Measurements from ENCODE around the gene ZSWIM3. TPM values are rescaled to one million over a fixed set of nuclear protein-coding genes. Genes with fewer than 3 reads are reported as not detected.
A peak's percentile ranks its signal among the peaks of the same experiment; 100 is the strongest.

The ZSWIM3 gene
- total RNA-seq, 1 donor from 2014 or later = 5.9 TPM

- DNase-seq (ENCODE audit: low read depth) = no peak
These were observed 52.6 kb downstream of the ZSWIM3 start for GRCh38 chr20:45909817-45910669.

- peak; percentile 97 for DNase-seq (ENCODE audit: low read depth)
These were observed 53.5 kb downstream of the ZSWIM3 start for GRCh38 chr20:45910670-45911485.

DNA sequence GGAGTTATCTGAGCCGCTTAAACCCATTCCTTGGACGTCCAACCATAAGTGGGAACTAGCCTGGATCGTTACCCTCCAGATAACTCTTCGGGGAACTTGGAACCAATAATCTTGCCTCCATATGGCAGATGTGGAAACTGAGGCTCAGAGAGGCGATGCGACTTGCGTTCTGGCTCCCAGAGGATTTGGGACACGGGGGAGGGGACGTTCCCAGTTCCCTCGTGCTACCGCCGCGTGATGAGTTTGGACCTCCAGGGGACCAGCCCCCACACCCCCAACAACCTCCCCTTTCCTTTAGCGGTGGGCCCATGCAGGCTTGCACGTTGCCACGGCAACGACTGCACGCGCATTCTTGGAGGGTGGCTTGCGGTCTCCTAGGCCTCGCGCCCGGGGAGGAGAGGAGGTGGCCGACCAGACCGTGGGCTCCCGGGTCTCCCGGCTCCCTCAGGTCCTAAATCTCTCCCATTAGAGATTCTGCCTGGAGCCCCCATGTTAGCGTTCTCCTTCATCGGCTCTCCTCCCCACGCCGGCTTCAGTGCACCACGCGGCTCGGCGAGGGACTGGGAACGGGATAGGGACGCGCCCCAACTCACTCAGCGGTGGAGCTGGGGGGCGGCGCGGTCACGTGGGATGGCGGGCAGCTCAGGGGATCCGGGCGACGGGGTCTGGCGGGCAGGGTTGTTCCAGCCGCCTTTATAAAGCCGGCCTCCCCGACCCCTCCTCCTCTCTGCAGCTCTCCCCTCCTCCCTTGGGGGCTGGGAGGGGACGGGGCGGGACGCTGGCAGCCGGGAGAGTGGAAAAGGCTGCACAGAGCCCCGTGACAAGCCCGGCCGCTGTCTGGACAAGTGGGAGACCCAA lies 54.3 kb downstream of the ZSWIM3 start, which contains the start of gene PLTP:
Gene PLTP (minus strand): TSS at position 670 of the 858 bp plus-strand sequence. CDS start 703 bp downstream, outside the sequence.
- DNase-seq (ENCODE audit: low read depth) = peak; percentile 41

DNA sequence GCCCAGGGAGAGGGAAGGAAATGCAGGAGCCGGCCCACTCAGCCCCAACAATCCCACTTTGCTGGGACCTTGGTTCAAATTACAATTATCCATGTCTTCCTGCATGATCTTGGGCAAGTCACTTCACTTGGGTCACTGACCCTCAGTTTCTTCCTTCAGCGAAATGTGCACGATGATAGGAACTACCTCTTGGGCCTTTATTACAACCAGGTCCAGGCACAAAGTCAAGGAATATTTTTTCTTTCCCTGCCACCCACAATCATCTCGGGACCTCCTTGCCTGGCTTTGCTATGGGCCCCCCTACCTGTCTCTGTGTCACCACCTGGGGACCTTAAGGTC lies 54.9 kb downstream of the ZSWIM3 start:
- DNase-seq (ENCODE audit: low read depth) = no peak

DNA sequence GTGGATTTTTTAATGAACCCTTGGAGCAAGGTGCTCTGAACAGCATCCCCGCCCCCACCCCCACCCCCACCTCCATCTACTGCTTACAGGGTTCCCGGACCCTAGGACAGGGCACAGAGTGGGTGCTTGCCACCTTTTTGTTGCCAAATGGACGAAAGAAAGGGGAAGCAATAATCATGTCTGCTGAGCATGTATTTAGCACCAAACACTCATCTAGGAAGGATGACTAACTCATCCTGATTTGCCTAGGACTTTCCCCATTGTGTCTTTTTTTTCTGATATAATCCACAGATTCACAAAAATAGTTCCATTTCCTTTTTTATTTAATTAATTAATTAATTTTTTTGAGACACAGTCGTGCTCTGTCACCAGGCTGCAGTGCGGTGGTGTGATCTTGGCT lies 55.7 kb downstream of the ZSWIM3 start:
- no peak for DNase-seq (ENCODE audit: low read depth)

DNA sequence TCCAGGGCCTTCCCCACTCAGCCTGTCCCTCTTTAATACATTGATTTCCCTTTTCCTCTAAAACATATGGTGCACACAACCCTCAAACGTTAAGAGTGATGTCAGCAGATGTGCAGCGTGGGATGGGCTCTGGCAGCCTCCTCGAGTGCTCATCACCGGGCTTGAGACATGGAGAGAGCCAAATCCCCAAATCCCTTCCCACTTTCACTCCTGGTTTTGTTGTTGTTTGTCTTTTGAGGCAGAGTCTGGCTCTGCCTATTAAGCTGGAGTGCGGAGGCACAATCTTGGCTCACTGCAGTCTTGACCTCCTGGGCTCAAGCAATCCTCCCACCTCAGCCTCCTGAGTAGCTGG lies 60.4 kb downstream of the ZSWIM3 start:
- DNase-seq (ENCODE audit: low read depth) = no peak

DNA sequence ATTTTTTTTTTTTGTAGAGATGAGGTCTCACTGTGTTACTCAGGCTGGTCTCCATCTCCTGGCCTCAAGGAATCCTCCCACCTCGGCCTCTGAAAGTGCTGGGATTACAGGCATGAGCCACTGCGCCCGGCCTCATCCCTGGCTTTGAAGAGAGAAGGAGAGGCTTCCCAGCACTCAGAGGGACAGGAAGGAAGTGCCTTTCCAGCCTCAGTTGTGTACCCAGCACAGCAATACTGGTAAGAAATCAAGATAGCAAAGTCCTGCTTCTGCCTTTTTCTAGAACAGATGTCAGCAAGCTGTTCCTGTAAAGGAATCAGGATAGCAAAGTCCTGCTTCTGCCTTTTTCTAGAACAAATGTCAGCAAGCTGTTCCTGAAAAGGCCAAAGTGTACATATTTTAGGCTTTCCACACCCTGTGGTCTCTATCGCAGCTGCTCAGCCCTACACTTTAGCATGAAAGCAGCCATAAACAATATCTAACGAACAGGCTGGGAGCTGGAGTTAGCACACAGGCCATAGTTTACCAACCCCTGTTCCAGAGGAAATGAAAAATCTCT lies 60.8 kb downstream of the ZSWIM3 start:
- DNase-seq (ENCODE audit: low read depth) = no peak

DNA sequence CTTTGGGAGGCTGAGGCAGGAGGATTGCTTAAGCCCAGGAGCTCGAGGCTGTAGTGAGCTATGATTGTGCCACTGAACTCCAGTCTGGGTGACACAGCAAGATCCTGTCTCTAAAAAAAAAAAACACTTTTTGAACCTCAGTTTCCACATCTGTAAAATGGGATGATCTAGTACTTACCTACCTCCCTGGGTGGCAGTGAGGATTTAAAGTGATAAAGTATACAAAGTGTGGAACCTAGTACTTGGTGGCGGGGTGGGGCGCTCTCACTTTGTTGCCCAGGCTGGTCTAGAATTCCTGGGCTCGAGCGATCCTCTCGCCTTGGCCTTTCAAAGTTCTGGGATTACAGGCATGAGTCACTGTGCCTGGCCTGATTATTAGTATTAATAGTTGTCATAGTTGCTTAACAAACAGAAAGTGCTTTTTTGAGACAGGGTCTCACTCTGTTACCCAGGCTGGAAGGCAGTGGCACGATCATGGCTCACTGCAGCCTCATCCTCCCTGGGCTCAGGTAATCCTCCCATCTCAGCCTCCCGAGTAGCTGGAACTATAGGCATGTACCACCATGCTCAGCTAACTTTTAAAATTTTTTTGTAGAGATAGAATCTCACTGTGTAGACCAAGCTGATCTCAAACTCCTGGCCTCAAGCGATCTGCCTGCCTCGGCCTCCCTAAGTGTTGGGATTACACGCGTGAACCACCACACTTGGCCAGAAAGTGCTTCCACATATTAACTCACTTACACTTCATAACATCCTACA lies 61.5 kb downstream of the ZSWIM3 start:
- DNase-seq (ENCODE audit: low read depth) = no peak

DNA sequence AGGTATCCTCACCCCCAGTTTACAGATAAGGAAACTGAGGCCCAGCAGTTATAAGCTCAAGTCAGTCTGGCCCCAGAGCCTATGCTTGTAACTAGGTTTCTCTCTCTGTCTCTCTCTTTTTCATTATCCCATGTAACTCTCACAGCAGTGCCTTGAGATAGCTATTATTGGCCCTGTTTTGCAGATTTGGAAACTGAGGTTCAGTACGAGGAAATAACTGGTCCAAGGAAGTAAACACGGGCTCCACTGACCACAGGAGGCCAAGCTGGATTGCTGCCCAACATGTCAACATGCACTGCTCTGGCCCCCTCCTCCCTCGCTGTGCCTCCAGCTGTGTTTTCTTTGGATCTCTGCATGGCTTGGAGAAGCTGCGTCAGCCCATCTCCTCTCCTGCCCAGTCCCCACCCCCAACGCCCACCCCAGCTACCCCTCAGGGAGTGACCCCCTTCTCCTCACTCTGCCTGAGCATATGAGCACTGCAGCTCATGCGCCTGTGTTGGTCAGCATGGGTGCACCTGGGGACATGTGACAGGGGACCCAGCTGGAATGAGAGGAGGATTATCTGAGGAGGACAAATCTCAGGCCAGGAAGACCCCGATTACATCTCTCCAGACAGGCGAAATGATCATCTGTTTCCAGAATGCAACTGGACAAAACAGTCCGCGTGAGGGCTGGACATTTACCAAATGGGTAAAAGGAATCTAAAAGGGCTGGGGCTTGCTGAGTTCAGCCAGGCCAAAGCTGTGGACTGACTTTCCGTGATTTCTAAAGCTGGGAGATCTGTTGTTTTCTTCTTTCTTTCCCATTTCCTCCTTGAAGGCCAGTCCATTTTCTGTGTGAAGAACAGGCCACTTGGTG lies 62.4 kb downstream of the ZSWIM3 start:
- peak; percentile 48 for DNase-seq (ENCODE audit: low read depth)

- no peak for DNase-seq (ENCODE audit: low read depth)
These were observed 63.3 kb downstream of the ZSWIM3 start for GRCh38 chr20:45920462-45921336.

DNA sequence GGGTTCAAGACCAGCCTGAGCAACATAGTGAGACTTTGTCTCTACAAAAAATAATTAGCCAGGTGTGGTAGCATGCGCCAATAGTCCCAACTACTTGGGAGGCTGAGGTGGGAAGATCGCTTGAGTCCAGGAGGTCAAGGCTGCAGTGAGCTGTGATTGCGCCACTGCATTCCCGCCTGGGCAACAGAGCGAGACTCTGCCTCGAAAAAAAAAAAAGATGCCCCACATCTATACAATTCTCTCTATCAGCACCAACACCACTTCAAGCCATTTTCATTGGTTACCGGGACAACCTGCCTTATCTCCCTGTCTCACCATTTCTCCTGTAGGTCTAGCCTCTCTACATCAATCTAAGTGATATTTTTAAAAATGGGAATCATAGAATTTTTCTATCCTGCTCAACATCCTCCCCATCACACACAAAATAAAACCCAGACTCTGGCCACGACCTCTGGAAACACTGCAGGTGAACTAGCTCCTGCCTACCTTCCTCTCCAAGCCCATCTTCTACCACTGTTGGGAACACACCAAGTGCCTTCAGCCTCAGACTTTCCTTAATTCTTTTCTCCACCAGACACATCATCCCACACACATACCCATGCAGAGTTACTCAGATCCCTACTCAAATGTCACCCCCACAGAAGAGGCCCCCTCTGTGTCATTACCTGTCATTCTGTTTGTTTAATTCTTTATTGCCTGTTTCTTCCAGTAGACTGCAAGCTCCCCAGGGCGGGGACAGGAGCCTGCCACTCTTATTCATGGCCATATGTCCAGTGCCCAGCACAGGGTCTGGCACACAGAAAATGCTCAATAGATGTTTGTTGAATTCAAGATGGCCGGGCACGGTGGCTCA lies 64.1 kb downstream of the ZSWIM3 start:
- DNase-seq (ENCODE audit: low read depth) = peak; percentile 41

DNA sequence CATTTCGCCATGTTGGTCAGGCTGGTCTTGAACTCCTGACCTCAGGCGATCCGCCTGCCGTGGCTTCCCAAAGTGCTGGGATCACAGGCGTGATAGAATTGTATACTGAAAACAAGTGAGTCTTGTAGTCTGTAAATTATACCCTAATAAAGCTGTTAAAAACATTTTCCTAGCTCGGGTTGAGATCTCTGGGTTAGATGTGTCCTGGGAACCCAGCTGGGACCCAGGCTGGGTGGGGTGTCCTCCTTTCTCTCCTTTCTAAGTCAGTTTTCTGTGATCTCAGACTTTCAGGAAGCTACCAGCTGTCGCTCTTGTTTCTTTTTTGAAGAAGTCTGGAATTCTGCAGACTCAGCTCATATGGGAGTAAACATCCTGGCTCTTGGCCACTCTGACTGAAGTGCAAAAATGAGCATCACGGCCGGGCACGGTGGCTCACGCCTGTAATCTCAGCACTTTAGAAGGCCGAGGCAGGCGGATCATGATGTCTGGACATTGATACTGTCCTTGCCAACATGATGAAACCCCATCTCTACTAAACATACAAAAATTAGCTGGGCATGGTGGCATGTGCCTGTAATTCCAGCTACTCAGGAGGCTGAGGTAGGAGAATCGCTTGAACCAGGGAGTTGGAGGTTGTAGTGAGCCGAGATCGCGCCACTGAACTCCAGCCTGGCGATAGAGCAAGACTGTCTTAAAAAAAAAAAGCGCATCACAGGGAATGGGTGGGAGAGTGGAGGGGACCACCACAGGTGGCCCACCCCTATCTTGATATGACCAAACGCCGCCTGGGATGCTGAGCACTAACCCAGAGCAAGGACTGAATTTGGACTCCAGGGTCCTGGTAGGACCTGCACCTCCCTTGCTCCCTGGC lies 67.2 kb downstream of the ZSWIM3 start:
- peak; percentile 41 for DNase-seq (ENCODE audit: low read depth)

GRCh38 chr20:45925821-45926506 lies 68.5 kb downstream of the ZSWIM3 start:
- DNase-seq (ENCODE audit: low read depth) = no peak

DNA sequence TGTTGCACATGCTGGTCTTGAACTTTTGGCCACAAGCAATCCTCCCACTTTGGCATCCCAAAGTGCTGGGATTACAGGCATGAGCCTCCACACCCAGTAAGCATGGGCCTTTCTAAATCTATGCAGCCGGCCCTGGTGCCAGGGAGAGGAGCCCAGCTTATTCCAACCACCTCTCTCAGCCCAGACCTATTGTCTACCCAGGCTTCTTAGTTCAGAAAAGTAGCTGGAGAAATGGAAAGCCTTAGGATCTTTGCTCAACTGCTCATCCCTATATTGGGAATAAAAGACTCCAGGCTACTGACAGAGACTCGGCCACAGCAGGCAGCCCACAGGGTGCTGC lies 69.3 kb downstream of the ZSWIM3 start:
- DNase-seq (ENCODE audit: low read depth) = no peak

DNA sequence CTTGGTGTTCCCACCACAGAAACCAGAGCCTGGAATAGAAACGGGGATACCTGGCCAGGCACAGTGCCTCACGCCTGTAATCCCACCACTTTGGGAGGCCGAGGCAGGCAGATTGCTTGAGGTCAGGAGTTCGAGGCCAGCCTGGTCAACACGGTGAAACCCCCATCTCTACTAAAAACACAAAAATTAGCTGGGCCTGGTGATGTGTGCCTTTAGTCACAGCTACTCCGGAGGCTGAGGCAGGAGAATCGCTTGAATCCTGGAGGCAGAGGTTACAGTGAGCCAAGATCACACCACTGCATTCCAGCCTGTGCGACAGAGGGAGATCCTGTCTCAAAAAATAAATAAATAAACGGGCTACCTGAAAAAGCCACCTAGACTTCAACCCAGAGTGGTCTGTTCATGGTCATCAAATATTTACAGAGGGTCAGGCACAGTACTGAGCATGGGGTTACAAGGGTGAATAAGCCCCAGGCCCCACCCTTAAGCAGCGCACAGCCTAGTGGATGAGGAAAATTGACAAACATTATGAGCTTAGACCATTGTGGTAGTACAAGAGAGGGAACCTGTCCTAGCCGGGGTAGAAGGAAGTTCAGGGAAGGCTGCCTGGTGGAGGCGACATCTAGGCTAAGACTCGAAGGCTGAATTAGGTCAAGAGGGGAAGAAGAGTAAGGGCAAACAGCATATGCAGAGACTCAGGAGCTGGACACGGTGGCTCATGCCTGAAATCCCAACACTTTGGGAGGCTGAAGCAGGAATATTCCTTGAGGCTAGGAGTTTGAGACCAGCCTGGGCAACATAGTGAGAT lies 69.9 kb downstream of the ZSWIM3 start:
- no peak for DNase-seq (ENCODE audit: low read depth)
